K562 (cell line): ENCODE measurements around the gene E2F3. TPM values are rescaled to one million over a fixed set of nuclear protein-coding genes. Genes with fewer than 3 reads are reported as not detected.

Experiments
- ATAC-seq: fragments of 200-7000 bp; cut with Tn5 transposase; 3 replicates; pipeline ENCODE4 v1.9.1; 2020; ENCODE audit warnings: moderate library complexity
- BruUV-seq: library from RNA; stranded (reverse); fragments of 400-500 nt; replicated peaks from 2 replicates; lab custom pipeline; 2021; lab: Mats Ljungman, UMichigan
- CTCF ChIA-PET: fragments of 300-600 bp; formaldehyde crosslinking; extraction: SDS; loops from one replicate; lab custom pipeline; 2021; ENCODE audit warnings: low intra/inter-chr PET ratio; lab: Yijun Ruan, JAX
- POLR2A ChIA-PET: fragments of 300-600, 350-650 bp; sonication (Branson Sonifier 250); formaldehyde crosslinking; extraction: SDS; loops from one replicate; lab custom pipeline; 2021; ENCODE audit warnings: antibody characterized with exemption, inconsistent platforms; lab: Yijun Ruan, JAX
- DNase-seq, 4 experiments: peaks; one replicate each; pipeline versions ENCODE4 v3.0.0 to v3.0.0-alpha.2; 2011 to 2018; ENCODE audit warnings: low spot score in 3 of 4, mixed read lengths in 3 of 4; ENCODE audit errors: extremely low read depth in 1 of 4
- FAIRE-seq: peaks from 2 replicates; lab custom pipeline; 2011; peaks lifted over from hg19 to GRCh38; lab: Jason Lieb, UNC
- H2AFZ ChIP-seq: 2 replicates; pipeline ENCODE4 v1.6.0; 2011; ENCODE audit warnings: low read depth, low read length, control low read depth, inconsistent platforms
- H3K27ac ChIP-seq: fragments of 200-600 bp; 3 replicates; pipeline ENCODE4 v1.8.0; 2011; ENCODE audit warnings: low read depth, mild to moderate bottlenecking, control low read depth, inconsistent platforms, low read length, moderate library complexity, mixed read lengths; ENCODE audit errors: extremely low read depth
- H3K27me3 ChIP-seq, 2 experiments: fragments of 300-600 bp in 1 of 2; 2 replicates in 1 of 2; 3 replicates in 1 of 2; pipeline versions ENCODE4 v1.6.0 to v1.8.0; 2011; ENCODE audit warnings: inconsistent platforms in 2 of 2, low read length in 2 of 2, mild to moderate bottlenecking in 1 of 2, mixed read lengths in 1 of 2, moderate library complexity in 1 of 2; ENCODE audit not compliant: control insufficient read depth in 2 of 2, insufficient read depth in 2 of 2
- H3K36me3 ChIP-seq: fragments of 300-600 bp; 3 replicates; pipeline ENCODE4 v1.8.0; 2011; ENCODE audit warnings: mild to moderate bottlenecking, low read length, inconsistent platforms; ENCODE audit not compliant: control insufficient read depth, insufficient read depth
- H3K4me1 ChIP-seq, 2 experiments: fragments of 200-600 bp in 1 of 2; replicated peaks in 1 of 2; 2 replicates in 1 of 2; 3 replicates in 1 of 2; pipeline versions ENCODE4 v1.5.1 to v1.8.0; 2011; ENCODE audit warnings: inconsistent platforms in 2 of 2, low read length in 2 of 2, mild to moderate bottlenecking in 1 of 2, mixed read lengths in 1 of 2, moderate library complexity in 1 of 2; ENCODE audit not compliant: control insufficient read depth in 2 of 2, insufficient read depth in 2 of 2
- H3K4me2 ChIP-seq: 2 replicates; pipeline ENCODE4 v1.6.1; 2011; ENCODE audit warnings: low read length, control low read depth, inconsistent platforms, mixed read lengths; ENCODE audit not compliant: insufficient read depth
- H3K4me3 ChIP-seq: fragments of 200-600 bp; sonication (generic), shearing (Covaris generic); 2 replicates; pipeline ENCODE4 v1.5.1; 2016; ENCODE audit warnings: control low read depth, inconsistent platforms
- H3K79me2 ChIP-seq: fragments of 200-600 bp; 3 replicates; pipeline ENCODE4 v1.8.0; 2011; ENCODE audit warnings: low read length, inconsistent platforms; ENCODE audit not compliant: control insufficient read depth, insufficient read depth
- H3K9ac ChIP-seq, 2 experiments: 2 replicates each; pipeline versions ENCODE4 v1.6.0 to v1.6.1; 2011; ENCODE audit warnings: low read depth in 2 of 2, low read length in 2 of 2, control low read depth in 1 of 2, inconsistent platforms in 1 of 2, mild to moderate bottlenecking in 1 of 2, mixed read lengths in 1 of 2; ENCODE audit not compliant: insufficient read depth in 1 of 2
- H3K9me1 ChIP-seq: one replicate; pipeline ENCODE4 v1.6.0; 2011; ENCODE audit warnings: inconsistent platforms, mild to moderate bottlenecking, low read length, moderate library complexity; ENCODE audit not compliant: control insufficient read depth, insufficient read depth
- H3K9me3 ChIP-seq: replicated peaks from 2 replicates; pipeline ENCODE4 v1.5.1; 2011; ENCODE audit warnings: low read depth, low read length, inconsistent platforms; ENCODE audit not compliant: control insufficient read depth, insufficient read depth
- H4K20me1 ChIP-seq: replicated peaks from 2 replicates; pipeline ENCODE4 v1.6.1; 2011; ENCODE audit warnings: low read length, inconsistent platforms, mixed read lengths; ENCODE audit not compliant: control insufficient read depth, insufficient read depth
- BCOR ChIP-seq: fragments of 450-650 bp; IDR thresholded peaks from 2 replicates; pipeline ENCODE4 v1.6.1; 2016
- CBFA2T3 ChIP-seq: fragments of 450-650 bp; IDR thresholded peaks from 2 replicates; pipeline ENCODE4 v1.6.1; 2017
- CBX3 ChIP-seq, 2 experiments: IDR thresholded peaks; 1 replicate in 1 of 2; 2 replicates in 1 of 2; pipeline ENCODE4 v1.6.1; 2012; ENCODE audit warnings: inconsistent platforms in 2 of 2, low read length in 2 of 2, borderline replicate concordance in 1 of 2, control low read depth in 1 of 2
- FOSL1 ChIP-seq: fragments of 200-800 bp; sonication (Bioruptor generic); conservative IDR thresholded peaks from 2 replicates; pipeline ENCODE4 v1.6.1; 2016; ENCODE audit warnings: missing genetic modification characterization, missing compliant biosample characterization
- IRF2 ChIP-seq: sonication (generic); formaldehyde crosslinking; IDR thresholded peaks from 2 replicates; pipeline ENCODE4 v1.8.1; 2022; ENCODE audit warnings: mild to moderate bottlenecking, missing genetic modification reagents
- POLR2AphosphoS5 ChIP-seq: IDR thresholded peaks from 2 replicates; pipeline ENCODE4 v1.6.1; 2011; ENCODE audit warnings: mild to moderate bottlenecking, low read depth, low read length, moderate library complexity; ENCODE audit not compliant: control insufficient read depth, insufficient read depth
- RBM25 ChIP-seq: fragments of 200-400 bp; formaldehyde crosslinking; IDR thresholded peaks from 2 replicates; pipeline ENCODE4 v1.6.1; 2018; ENCODE audit warnings: low read length, low read depth, moderate library complexity; ENCODE audit not compliant: severe bottlenecking
- SETDB1 ChIP-seq: IDR thresholded peaks from one replicate; pipeline ENCODE4 v1.6.1; 2012; ENCODE audit warnings: low read length, control low read depth, inconsistent platforms
- SREBF1 ChIP-seq: fragments of 150-350 bp; IDR thresholded peaks from 2 replicates; pipeline ENCODE4 v1.6.1; 2014; ENCODE audit warnings: antibody characterized with exemption, low read depth, low read length, borderline replicate concordance
- TCF7 ChIP-seq: sonication (generic); IDR thresholded peaks from 2 replicates; pipeline ENCODE4 v1.6.1; 2016; ENCODE audit warnings: antibody characterized with exemption, borderline replicate concordance
- TSHZ1 ChIP-seq: fragments of 250-450 bp; sonication (Bioruptor Pico); IDR thresholded peaks from 2 replicates; pipeline ENCODE4 v1.4.0; 2020; ENCODE audit warnings: mild to moderate bottlenecking, moderate library complexity
- ZNF518B ChIP-seq: fragments of 250-450 bp; sonication (Bioruptor Pico); IDR thresholded peaks from 2 replicates; pipeline ENCODE4 v1.5.0; 2021; ENCODE audit warnings: mild to moderate bottlenecking, moderate library complexity
- WGBS: fragments of 100-300 bp; shearing (Covaris generic); methylation state at CpG from one replicate; pipeline ENCODE4 v1.1.6; 2016; ENCODE audit warnings: low coverage, mixed read lengths; ENCODE audit not compliant: insufficient coverage; ENCODE audit errors: missing lambda C conversion rate; 5-methylcytosine and 5-hydroxymethylcytosine counted together
- in situ Hi-C: fragments of 300-500 bp; cut with MboI; formaldehyde crosslinking; loops from 4 replicates; pipeline ENCODE4 v1.15.0; 2018; ENCODE audit warnings: inconsistent platforms, mixed read lengths
- intact Hi-C: fragments of 100-400 bp; cut with micrococcal nuclease; formaldehyde crosslinking; loops from 2 replicates; pipeline ENCODE4 v1.14.2; 2022
- polyA plus RNA-seq, 8 experiments: library from polyadenylated mRNA; depleted of rRNA in 4 of 8; stranded (reverse) in 5 of 8; unstranded in 3 of 8; fragments of >200 nt; fragmentation: Nextera tagmentation in 2 of 8; fragmentation: Illumina TruSeq in 1 of 8; extraction: Ambion mirVana in 2 of 8; extraction: Trizol in 1 of 8; gene quantifications; 2 replicates each; pipeline versions ENCODE4 v1.2.1 to v1.2.3, GENCODE V29; 2011 to 2014; ENCODE audit warnings: inconsistent platforms in 1 of 8, missing spikeins in 1 of 8
- total RNA-seq, 7 experiments: library from RNA; depleted of rRNA in 6 of 7; stranded (reverse); fragments of >200 nt in 6 of 7; fragmentation: Illumina TruSeq in 2 of 7; extraction: Trizol in 2 of 7; gene quantifications; 2 replicates each; pipeline versions ENCODE4 v1.2.1 to v1.2.3, GENCODE V29; 2011 to 2021; ENCODE audit warnings: low replicate concordance in 1 of 7
- TF ChIP-seq, protein P1 (sequence below): fragments of 250-450 bp; sonication (Bioruptor Pico); IDR thresholded peaks from 2 replicates; pipeline ENCODE4 v1.4.0; 2020; ENCODE audit warnings: borderline replicate concordance

E2F3 gene
- total and polyA plus RNA-seq, 9 of the 15 experiments (the other 6 are each of a cell fraction or from before 2014, with no cell fraction given), result 11.1 to 44.7 (median 27.2) TPM

GRCh38 chr6:20360471-20361119 is 41.1 kb upstream of the E2F3 start:
- no TSS peak for BruUV-seq
- H3K9me3 ChIP-seq, result no peaks in the 10 kb centered on the region
- in situ Hi-C loops (no loop called here), intact Hi-C loops (no loop called here)
- POLR2A ChIA-PET, result interaction anchor here (0.7 kb wide), 1 partner anchor 8 kb away, joined by 3 read pairs; no protein-coding TSS in a partner anchor
- no peaks in the 10 kb centered on the region for H3K79me2 ChIP-seq
- no peaks in the 10 kb centered on the region for H4K20me1 ChIP-seq
- no peak overlapping the region for H3K4me2 ChIP-seq
- no peaks in the 10 kb centered on the region for H3K9me1 ChIP-seq
- ATAC-seq (no peak), DNase-seq (no peak), FAIRE-seq (peak; percentile 6)
- no peaks in the 10 kb centered on the region for H3K36me3 ChIP-seq
- CTCF ChIA-PET, result interaction anchor here (0.6 kb wide), 1 partner anchor 63 kb away, joined by 3 read pairs; no protein-coding TSS in a partner anchor
- H3K27ac ChIP-seq, result no peak overlapping the region
- no peaks in the 10 kb centered on the region for H3K27me3 ChIP-seq
- no peak overlapping the region for H2AFZ ChIP-seq
- WGBS, result 48% methylated on average over 6 of the region's 6 CpGs
- no peaks in the 10 kb centered on the region for H3K4me1 ChIP-seq
- H3K9ac ChIP-seq, result no peak overlapping the region
- H3K4me3 ChIP-seq, result no peak overlapping the region
- TF ChIP-seq ZNF518B (CRISPR knock-in tag) (no peak), IRF2 (CRISPR knock-in tag) (no peak), CBFA2T3 (no peak), BCOR (0 out of 2 replicates have a peak, but pooled peaks have one; percentile 13), TCF7 (no peak), TSHZ1 (CRISPR knock-in tag) (no peak), CBX3 (IDR thresholded peaks at IDR 0.05; ENCODE audit: borderline replicate concordance in 1 of 2, low read length in 2 of 2) (0 out of 3 replicates have a peak, but pooled peaks of 1 of the 2 experiments have one; percentile 69), POLR2AphosphoS5 (no peak), SETDB1 (no peak), FOSL1 (tag) (no peak), SREBF1 (no peak), RBM25 (peak; percentile 51)
- TF ChIP-seq, protein P1, sequence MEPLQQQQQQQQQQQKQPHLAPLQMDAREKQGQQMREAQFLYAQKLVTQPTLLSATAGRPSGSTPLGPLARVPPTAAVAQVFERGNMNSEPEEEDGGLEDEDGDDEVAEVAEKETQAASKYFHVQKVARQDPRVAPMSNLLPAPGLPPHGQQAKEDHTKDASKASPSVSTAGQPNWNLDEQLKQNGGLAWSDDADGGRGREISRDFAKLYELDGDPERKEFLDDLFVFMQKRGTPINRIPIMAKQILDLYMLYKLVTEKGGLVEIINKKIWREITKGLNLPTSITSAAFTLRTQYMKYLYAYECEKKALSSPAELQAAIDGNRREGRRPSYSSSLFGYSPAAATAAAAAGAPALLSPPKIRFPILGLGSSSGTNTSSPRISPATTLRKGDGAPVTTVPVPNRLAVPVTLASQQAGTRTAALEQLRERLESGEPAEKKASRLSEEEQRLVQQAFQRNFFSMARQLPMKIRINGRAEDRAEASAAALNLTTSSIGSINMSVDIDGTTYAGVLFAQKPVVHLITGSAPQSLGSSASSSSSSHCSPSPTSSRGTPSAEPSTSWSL (CRISPR knock-in tag), result no peak
